NCI-H2081 treated with DMSO at 0.1 percent for 48 hours (cell line): Measurements from ENCODE around the gene SYNE1.
"Not testable (repeated sequence)": the region's sequence is repeated elsewhere in the genome, so short reads cannot be mapped to it uniquely, and the experiment has no call there.

Source experiments
- DNase-seq: peaks from one replicate; lab custom pipeline; 2025; lab: John Stamatoyannopoulos, UW

The SYNE1 gene

DNA sequence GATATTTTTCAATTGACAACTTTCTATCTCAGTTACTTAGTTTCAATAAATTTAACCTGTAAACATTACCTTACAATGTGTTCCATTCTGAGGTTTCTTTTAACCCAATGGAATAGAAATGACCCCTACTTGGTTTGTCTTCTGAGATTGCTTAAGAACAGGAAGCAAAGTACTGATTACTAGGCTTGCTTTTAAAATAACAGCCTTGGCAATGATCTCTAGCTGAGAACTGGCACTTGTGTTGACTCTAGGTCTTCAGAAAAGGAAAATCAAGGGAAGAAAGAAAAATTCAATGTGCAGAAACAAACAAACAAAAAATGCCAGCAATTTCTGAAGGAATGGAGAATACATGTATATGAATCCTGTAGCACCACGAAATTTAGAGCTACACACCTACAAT is 66.1 kb downstream of the SYNE1 start:
- no peak for DNase-seq

DNA sequence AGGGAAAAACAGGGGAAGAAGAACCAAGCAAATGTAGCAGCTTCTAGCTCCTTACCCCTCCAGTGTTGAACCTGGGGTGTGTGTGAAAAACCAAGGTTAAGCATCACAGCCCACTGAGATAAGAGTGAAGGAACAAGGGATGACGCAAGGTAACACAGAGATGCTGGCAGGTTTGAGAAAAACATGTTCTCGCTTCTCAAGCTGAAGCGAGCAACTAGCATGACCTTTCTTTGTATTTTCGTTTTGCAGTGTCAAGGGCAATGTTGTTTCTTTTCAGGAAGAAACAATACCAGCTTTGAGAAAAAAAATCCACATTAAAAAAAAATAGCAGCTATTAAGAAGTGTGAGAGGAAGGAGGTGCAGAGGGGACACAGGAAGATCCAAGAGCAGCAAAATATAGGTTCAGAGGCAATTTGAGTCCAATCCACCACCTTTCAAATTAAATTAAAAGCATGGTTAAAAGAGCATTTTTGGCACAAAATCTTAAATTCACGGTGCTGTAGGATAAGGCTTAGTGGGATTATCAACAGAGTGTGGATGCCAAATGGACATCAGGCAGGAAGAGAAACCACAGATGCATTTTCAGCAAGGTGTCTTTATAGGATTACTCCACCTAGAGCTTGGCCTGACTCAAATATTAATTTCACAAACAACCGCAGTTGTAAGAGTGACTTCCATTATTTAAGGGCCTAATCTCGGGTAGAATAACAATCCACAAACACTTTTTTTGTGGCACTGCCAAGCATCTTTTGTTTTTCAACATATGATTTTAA is 70.9 kb downstream of the SYNE1 start:
- no peak for DNase-seq

DNA sequence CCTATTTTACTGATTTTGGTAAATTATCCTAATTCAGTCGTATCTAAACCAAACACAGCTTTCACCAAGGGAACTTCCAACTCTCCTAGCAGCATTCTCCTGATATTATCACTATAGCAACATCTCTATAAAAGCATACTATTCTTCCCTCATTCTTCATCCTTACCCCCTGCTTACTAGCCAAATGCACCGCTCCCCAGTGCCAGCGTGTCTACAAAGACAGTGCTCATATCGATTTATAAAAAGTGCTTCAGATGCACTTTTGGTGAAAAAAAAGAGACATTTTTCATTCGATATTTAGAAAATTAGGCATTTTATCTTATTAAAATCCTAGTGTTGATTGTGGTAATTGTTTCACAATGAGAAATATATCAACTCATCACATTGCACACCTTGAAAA is 74.0 kb downstream of the SYNE1 start:
- DNase-seq = no peak

DNA sequence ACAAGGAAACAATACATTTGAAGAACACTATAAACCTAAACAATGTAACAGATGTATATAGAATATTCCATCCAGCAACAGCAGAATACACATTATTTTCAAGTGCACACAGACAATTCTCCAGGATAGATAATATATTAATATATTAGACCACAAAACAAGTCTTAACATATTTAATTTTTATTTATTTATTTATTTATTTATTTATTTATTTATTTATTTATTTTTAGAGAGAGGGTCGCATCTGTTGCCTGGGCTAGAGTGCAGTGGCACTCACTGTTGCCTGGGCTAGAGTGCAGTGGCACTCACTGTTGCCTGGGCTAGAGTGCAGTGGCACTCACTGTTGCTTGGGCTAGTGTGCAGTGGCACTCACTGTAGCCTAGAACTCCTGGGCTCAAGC is 78.4 kb downstream of the SYNE1 start:
- not testable (repeated sequence) for DNase-seq

DNA sequence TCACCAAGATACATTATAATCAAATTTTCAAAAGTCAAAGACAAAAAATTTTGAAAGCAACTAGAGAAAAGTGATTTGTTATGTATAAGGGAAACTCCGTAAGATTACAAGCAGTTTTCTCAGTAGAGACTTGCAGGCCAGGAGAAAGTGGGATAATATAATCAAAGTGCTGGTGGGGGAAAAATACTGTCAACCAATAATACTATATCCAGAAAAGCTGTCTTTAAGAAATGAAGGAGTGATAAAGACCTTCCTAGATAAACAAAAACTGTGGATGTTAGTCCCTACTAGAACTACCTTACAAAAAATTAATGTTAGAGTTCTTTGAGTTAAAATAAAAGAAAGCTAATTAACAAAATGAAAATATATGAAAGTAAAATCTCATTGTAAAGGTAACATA is 79.7 kb downstream of the SYNE1 start:
- DNase-seq = no peak

DNA sequence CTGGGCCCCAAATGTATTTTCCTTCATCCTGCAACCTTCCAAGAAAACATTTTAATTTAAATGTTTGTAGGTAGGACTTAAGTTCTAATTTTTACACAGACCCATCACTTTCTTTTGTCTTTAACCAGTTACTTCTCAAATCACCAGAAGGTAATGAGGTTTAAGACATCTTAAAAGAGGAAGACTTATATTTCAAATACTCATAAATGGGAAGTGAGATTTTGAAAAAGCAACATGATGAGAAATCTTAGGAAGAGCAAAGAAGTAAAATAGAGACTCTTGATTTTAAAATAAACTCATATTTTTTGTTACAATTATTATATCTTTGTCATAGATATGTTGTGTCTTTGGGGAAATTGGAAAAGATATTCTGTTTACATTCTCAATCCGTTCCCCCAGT is 82.3 kb downstream of the SYNE1 start:
- DNase-seq = no peak

DNA sequence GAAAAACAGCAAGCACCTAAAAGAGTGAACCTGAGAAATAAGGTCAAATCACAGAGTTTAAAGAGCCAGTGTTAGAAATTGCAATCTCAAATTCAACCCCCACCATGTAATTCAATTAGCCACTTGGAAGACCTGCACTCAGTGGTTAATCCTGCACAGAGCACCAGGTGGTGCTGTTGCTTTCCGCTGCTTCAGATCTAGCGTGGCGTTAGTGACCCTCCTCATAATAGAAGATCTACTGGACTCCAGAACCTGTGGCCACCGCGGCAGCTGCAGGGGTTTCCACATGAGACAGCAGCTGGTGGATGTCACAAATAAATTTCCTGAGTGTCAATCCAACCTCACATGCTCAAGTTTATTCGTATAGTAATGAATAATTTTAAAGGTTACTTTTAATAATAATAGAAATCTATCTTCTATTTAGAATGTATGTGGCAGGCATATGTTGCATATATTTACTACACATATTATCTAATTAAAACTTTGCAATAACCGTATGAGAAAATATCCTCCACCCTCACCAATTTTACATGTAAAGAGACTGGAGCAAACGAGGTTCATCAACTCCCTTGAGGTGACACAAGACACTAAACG is 84.4 kb downstream of the SYNE1 start:
- no peak for DNase-seq

DNA sequence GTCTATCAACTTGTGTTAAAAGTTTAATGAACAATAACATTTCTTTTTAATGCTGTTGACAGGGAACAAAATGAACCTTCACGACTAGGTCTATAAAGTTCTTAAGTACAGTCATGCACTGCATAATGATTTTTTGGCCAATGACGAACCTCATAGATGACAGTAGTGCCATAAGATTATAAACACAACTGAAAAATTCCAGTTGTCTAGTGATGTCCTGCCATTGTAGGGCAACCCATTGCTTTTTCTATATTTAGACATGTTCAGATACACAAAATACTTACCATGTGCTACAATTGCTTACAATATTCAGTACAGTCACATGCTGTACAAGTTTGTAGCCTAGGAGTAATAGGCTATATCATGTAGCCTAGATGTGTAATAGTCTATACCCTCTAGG is 93.6 kb downstream of the SYNE1 start:
- DNase-seq = no peak

DNA sequence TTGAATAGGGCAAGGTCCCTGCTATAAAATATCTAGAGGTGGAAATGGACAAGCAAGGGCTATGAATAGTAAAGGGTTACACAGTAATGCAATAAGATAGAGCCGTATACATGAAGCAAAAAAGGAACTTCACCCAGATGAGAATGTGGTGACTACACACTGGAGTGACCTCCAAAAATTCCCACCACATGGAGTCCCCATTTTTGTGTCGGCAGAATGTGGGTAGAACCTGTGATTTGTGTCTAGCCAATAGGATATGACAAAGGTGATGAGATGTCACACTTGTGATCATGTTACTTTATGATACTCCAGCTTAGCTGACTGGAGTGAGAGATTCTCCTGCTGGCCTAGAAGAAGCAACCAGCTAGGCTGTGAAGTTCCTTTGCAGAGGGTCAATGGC is 96.8 kb downstream of the SYNE1 start:
- no peak for DNase-seq

DNA sequence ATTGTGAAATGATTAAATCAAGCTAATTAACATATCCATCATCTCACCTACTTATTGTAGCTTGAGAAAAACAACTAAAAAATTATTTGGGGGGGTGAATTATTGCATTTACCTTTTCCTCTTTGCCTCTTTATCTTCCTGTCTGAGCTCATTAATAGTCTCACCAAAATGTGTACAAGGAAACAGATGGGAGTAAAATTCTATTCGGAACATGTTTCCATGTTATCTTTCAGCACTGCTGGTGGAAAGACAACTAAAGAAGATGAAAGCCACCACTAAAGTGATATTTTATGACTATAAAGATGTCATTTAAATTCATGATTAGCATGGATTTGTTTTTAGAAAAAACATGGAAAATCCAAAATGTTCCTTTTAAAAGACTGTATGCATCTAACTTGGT is 102.6 kb downstream of the SYNE1 start:
- no peak for DNase-seq

DNA sequence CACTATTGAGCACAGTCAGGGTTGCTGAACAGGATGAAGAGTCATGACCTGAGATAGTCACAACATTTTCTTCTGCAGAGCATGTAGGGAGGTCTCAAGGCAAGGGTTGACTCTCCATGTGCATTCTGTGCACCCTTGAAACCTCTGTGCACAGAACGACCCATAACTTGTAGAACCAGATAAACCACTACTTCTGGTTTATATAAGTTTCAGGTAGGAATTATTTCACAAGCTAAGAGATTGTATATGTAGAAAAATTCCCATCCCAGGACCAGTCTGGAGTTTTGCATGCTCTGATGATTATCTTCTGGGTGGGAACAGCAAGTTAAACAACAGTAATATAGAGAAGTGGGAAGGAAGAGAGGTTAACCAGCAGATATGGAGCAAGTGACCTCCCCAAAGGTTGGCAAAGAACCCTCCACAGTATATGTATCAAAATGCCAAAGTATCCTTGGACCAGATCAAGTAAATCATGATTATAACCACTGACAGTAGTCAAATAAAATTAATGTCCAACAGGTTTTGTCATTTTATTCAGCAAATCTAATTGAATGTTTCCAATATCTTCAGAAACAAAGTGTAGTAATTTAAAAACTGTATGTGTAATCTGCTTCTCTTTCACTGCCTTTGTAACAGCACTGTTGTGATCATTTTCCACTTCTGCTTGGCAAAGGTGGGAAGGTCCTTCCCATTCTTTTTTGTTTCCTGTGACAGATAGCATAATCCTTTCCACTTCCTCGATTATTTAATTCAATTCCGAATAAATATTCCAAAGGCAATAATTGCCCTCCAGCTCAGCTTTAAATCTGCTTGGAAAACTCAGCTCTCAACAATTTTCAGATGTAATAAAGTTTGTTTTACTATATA is 104.4 kb downstream of the SYNE1 start:
- no peak for DNase-seq

DNA sequence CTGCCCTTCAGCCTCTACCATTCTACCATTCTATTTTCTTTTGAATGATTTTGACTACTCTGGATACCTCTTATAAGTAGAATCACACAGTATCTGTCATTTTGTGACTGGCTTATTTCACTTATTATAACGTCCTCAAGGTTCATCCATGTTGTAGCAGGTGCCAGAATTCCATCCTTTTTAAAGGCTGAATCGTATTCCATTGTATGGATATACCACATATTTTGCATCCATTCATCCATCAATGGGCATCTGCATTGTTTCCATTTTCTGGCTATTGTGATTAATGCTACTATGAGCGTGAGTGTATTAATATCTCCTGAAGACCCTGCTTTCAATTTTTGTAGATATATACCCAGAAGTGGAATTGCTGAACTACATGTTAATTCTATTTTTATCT is 105.5 kb downstream of the SYNE1 start:
- no peak for DNase-seq

DNA sequence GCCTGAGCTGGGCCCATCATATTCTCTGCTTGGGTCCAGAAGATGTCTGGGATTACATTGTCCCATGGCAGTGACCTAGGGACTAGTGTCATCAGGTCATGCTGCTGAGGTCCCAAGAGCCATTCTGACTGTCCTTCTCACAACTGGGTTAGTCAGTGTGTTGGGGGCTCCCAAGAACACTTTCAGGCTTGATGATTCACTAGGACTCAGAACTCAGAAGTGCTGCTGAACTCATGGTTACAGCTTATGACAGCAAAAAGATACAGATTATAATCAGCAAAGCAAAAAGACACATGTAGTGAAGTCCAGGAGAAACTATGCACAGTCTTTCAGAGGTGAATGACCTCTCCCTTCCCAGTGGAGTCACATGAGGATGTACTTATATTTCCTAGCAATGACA is 107.8 kb downstream of the SYNE1 start:
- no peak for DNase-seq

DNA sequence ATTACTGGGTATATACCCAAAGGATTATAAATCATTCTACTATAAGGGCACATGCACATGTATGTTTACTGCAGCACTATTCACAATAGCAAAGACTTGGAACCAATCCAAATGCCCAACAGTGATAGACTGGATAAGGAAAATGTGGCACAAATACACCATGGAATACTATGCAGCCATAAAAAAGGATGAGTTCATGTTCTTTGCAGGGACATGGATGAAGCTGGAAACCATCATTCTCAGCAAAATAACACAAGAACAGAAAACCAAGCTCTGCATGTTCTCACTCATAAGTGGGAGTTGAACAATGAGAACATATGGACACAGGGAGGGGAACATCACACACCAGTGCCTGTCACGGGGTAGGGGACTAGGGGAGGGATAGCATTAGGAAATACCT is 123.0 kb downstream of the SYNE1 start:
- not testable (repeated sequence) for DNase-seq

DNA sequence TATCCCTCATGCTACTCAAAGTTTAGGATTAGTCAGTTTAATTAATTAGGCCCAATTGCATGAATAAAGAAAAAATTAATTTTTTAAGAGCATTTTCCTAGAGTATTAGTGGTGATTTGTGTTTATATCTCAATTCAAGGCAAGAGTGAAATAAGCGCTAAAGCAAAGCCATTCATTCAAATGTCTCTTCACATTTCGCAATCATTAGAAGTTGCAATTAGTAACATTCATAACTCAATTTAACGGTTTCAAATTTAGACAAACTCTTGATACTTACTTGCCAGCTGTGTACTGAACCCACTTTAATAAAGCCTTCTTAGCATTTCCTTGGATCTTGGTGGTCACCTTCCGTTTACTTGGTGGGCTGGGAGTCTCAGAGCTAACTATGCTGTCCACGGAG is 127.2 kb downstream of the SYNE1 start:
- no peak for DNase-seq

DNA sequence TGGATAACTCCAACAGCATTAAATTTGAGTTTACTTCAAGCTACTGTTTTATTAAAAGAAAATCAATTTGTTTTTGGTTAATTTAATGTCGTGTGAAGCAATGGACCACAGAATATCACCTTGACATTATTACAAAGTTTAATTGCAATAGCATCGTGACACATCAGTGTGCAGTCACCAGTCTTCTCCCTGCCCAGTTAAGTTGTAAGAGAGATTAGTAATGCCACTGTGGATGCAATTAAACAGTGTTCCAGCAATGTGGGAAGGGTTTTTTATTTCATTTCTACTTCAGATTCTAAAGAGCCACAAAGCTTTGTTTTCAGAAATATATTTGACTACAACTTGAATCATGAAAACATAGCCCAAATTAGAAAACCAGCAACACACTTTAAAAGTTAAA is 128.7 kb downstream of the SYNE1 start:
- no peak for DNase-seq

DNA sequence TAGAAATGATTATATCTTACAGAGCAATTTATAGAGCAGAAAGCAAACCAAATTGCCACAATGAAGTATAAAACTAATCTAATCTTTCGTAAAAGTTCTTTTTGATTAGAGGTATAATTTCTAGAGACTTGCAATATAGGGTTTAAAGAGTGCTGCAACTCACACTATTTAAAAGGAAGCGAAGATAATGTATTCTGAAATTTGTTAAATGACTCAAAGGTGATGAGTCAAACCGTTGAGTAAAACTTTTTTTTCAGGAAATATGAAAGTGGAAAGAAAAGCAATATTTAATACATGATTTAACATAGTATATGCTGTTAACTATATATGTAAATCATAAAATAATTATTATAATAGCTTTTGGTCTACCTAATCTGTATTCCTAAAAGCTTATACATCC is 133.6 kb downstream of the SYNE1 start:
- DNase-seq = no peak

DNA sequence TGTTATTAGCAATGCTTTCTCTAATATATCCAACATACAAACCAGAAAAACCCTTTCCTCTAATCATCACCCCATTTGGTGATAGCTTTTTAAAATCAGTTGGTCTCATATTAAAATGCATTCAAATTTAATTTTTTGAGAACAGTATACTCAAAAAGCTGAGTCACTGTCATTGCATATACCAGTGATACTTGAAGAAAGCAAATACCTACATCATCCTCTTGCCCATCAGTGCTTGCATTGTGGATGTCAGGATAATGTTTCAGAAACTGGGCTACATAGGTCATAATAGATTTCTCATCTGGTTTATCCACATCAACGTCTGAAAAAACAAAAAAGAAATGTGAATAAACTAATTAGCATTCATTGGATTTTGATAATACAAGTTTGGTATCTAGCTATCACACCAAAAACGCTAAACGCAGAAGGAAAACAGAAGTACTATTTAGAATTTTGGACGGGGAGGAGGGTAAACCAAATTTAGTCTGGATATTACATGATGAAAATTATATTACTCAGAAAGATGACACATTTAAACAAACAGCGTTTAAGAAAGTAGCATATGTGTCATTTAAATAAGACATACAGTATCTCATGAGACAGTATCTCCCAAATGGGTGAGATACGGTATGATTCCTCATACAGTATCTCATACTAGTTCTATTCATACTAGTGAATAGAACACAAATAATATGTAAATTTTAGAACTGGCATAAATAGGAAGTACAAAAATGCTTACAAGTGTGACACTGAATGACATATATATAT is 134.6 kb downstream of the SYNE1 start:
- no peak for DNase-seq

DNA sequence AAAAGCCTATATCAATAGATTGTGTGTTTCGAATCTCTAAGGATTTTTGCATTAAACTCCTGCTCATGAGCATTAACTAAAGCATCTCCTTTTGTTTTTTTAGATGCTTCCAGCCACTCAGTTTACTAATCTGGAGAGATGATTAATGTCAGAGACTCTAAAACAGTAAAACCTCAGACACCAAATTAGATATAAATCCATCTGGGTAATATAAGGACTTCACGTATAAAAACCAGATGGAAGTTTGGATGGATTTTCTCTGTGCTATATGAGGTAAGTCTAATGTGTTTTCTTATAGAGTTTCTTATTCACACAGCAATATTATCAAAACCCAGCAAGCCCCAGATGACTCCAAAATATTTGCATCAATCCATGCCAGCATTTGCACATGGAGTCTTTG is 137.2 kb downstream of the SYNE1 start:
- DNase-seq = no peak

DNA sequence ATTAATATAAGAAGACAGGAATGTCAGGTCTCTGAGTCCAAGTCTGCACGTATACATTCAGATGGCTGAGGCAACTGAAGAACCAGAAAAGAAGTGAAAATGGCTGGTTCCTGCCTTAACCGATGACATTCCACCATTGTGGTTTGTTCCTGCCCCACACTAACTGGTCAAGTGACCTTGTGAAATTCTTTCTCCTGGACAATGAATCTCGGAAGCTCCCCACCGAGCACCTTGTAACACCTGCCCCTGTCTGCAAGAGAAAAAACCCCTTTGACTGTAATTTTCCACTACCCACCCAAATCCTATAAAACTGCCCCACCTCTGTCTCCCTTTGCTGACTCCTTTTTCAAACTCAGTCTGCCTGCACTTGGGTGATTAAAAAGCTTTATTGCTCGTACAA is 140.4 kb downstream of the SYNE1 start:
- no peak for DNase-seq

DNA sequence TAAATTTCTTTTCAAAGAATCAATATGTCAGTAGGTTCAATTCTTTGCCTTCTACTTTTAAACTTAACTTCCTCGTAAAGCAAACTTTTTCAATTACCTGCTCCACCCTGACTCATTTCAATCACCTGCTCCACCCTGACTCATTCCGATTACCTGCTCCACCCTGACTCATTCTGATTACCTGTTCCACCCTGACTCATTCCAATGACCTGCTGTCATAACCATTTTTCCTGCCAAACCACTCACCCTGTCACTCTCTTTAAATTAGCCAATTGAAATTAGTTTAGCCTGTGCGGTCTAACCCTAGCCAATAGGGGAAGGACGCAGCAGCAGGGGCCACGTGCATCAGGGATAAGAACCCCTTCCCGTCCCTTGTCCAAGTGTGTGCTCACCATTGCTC is 141.7 kb downstream of the SYNE1 start:
- DNase-seq = not testable (repeated sequence)

DNA sequence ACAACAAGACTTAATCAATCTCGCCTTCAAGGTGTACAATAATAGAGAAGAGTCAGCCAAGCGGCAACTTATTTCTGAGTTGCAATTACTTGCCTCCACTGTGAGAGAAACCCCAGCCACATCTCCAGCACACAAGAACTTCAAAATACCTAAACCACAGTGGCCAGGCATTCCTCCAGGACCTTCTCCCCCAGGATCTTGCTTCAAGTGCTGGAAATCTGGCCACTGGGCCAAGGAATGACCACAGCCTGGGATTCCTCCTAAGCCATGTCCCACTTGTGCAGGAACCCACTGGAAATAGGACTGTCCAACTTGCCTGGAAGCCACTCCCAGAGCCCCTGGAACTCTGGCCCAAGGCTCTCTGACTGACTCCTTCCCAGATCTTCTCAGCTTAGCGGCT is 144.9 kb downstream of the SYNE1 start:
- not testable (repeated sequence) for DNase-seq
